Transverse colon (tissue), 3 donors: ENCODE results near the gene RNU6-9.

Experiments used
- POLR2A ChIP-seq: fragments of 450-650 bp; IDR thresholded peaks from one replicate; pipeline ENCODE4 v1.6.1; 2016; ENCODE audit warnings: antibody characterized with exemption, mild to moderate bottlenecking, moderate library complexity
- TF ChIP-seq, protein P1 (sequence below), 5 experiments: fragments of 200-600 bp in 3 of 5; fragments of 450-650 bp in 2 of 5; sonication (generic) in 3 of 5; IDR thresholded peaks; 1 replicate in 2 of 5; 2 replicates in 3 of 5; pipeline ENCODE4 v1.5.1; 2016 to 2017; ENCODE audit warnings: antibody characterized with exemption in 5 of 5, inconsistent platforms in 3 of 5, mild to moderate bottlenecking in 2 of 5, moderate library complexity in 1 of 5

DNA sequence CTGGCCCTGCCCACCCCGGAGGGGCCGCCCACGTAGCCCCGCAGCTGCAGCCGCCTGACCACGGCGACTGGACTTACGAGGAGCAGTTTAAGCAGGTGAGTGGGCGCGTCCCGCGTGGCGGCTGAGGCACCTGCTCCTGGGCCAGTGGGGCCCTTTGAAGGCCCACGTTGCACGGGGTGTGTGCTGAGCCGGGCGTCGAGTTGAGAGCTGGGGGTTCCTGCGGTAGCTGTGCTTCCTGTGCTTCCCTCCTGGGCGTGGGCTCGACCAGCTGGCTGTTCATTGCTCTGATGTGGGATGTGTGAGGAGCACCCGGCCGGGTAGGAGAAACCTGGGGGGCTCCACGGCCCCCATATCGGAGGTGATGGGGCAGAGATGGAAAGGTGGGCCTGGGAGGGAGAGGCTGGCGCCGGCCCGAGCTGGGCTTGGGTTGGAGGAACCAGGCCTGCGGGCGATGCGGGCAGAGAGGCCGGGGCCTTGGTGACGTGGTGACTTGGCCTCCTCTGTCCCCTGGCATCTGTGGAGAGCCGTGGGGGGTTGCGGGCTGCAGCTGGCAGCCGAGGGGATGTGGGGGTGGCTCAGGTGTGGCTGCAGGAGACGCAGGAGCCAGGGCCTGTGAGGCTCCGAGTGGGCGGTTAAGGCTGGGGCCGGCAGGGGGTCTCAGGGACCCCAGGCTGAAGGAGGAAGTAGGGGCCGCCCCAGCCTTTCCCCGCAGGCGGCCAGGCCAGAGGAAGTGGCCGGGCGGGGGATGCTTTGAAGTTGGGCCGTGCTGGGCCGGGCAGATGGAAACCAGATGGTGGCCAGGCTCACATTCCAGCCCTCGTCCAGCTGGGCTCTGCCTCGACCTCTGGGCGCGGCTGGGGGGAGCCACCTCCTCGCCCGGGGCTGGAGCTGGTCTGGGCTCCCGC, 39.6 kb downstream of the RNU6-9 start:
- TF ChIP-seq, protein P1, sequence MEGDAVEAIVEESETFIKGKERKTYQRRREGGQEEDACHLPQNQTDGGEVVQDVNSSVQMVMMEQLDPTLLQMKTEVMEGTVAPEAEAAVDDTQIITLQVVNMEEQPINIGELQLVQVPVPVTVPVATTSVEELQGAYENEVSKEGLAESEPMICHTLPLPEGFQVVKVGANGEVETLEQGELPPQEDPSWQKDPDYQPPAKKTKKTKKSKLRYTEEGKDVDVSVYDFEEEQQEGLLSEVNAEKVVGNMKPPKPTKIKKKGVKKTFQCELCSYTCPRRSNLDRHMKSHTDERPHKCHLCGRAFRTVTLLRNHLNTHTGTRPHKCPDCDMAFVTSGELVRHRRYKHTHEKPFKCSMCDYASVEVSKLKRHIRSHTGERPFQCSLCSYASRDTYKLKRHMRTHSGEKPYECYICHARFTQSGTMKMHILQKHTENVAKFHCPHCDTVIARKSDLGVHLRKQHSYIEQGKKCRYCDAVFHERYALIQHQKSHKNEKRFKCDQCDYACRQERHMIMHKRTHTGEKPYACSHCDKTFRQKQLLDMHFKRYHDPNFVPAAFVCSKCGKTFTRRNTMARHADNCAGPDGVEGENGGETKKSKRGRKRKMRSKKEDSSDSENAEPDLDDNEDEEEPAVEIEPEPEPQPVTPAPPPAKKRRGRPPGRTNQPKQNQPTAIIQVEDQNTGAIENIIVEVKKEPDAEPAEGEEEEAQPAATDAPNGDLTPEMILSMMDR (IDR thresholded peaks at IDR 0.05) = no peak
- TF ChIP-seq POLR2A = no peak
